HEK293 (cell line): ENCODE results near the gene MYO1F.
A peak's percentile ranks its signal among the peaks of the same experiment; 100 is the strongest.

Source experiments
- EGR2 ChIP-seq: fragments of 450-650 bp; formaldehyde crosslinking; IDR thresholded peaks from 2 replicates; pipeline ENCODE4 v1.5.1; 2016; ENCODE audit warnings: low read depth, missing biosample characterization, missing genetic modification characterization
- KLF1 ChIP-seq: fragments of 450-650 bp; formaldehyde crosslinking; IDR thresholded peaks from 2 replicates; pipeline ENCODE4 v1.5.1; 2016; ENCODE audit warnings: missing biosample characterization, missing genetic modification characterization
- MZF1 ChIP-seq: fragments of 450-650 bp; formaldehyde crosslinking; IDR thresholded peaks from 2 replicates; pipeline ENCODE4 v1.5.1; 2017; ENCODE audit warnings: missing biosample characterization, missing genetic modification characterization, borderline replicate concordance
- PRDM10 ChIP-seq: fragments of 450-650 bp; formaldehyde crosslinking; IDR thresholded peaks from 2 replicates; pipeline ENCODE4 v1.5.1; 2016; ENCODE audit warnings: missing biosample characterization, missing genetic modification characterization
- SP3 ChIP-seq: fragments of 450-650 bp; formaldehyde crosslinking; IDR thresholded peaks from 2 replicates; pipeline ENCODE4 v1.5.1; 2016; ENCODE audit warnings: missing biosample characterization, missing genetic modification characterization
- TRIM28 ChIP-seq: IDR thresholded peaks from 2 replicates; pipeline ENCODE4 v1.6.1; 2011; ENCODE audit warnings: low read length, control low read depth, borderline replicate concordance
- ZBTB49 ChIP-seq: fragments of 450-650 bp; formaldehyde crosslinking; IDR thresholded peaks from 2 replicates; pipeline ENCODE4 v1.5.1; 2016; ENCODE audit warnings: missing biosample characterization, missing genetic modification characterization, low read depth
- ZNF121 ChIP-seq: fragments of 450-650 bp; formaldehyde crosslinking; IDR thresholded peaks from 2 replicates; pipeline ENCODE4 v1.5.1; 2016; ENCODE audit warnings: missing biosample characterization, missing genetic modification characterization
- ZNF133 ChIP-seq: fragments of 450-650 bp; formaldehyde crosslinking; IDR thresholded peaks from 2 replicates; pipeline ENCODE4 v1.5.1; 2016; ENCODE audit warnings: missing biosample characterization, missing genetic modification characterization
- ZNF202 ChIP-seq: fragments of 450-650 bp; formaldehyde crosslinking; IDR thresholded peaks from 2 replicates; pipeline ENCODE4 v1.5.1; 2016; ENCODE audit warnings: missing biosample characterization, missing genetic modification characterization, borderline replicate concordance
- ZNF24 ChIP-seq: fragments of 450-650 bp; formaldehyde crosslinking; IDR thresholded peaks from 2 replicates; pipeline ENCODE4 v1.5.1; 2016; ENCODE audit warnings: missing biosample characterization, missing genetic modification characterization
- ZNF248 ChIP-seq: fragments of 450-650 bp; formaldehyde crosslinking; IDR thresholded peaks from 2 replicates; pipeline ENCODE4 v1.5.1; 2017; ENCODE audit warnings: missing biosample characterization, missing genetic modification characterization
- ZNF26 ChIP-seq: fragments of 450-650 bp; formaldehyde crosslinking; IDR thresholded peaks from 2 replicates; pipeline ENCODE4 v1.5.1; 2016; ENCODE audit warnings: missing biosample characterization, missing genetic modification characterization
- ZNF266 ChIP-seq: fragments of 450-650 bp; formaldehyde crosslinking; IDR thresholded peaks from 2 replicates; pipeline ENCODE4 v1.5.1; 2016; ENCODE audit warnings: missing biosample characterization, missing genetic modification characterization, low read depth
- ZNF37A ChIP-seq: fragments of 450-650 bp; IDR thresholded peaks from 2 replicates; pipeline ENCODE4 v1.5.1; 2018; ENCODE audit warnings: missing biosample characterization, missing genetic modification characterization
- ZNF394 ChIP-seq: fragments of 450-650 bp; formaldehyde crosslinking; IDR thresholded peaks from 2 replicates; pipeline ENCODE4 v1.5.1; 2016; ENCODE audit warnings: missing biosample characterization, missing genetic modification characterization, mild to moderate bottlenecking, moderate library complexity, borderline replicate concordance
- ZNF433 ChIP-seq: fragments of 450-650 bp; formaldehyde crosslinking; IDR thresholded peaks from 2 replicates; pipeline ENCODE4 v1.5.1; 2016; ENCODE audit warnings: missing biosample characterization, missing genetic modification characterization, low read depth
- ZNF473 ChIP-seq: fragments of 450-650 bp; formaldehyde crosslinking; IDR thresholded peaks from 2 replicates; pipeline ENCODE4 v1.5.1; 2017; ENCODE audit warnings: missing biosample characterization, missing genetic modification characterization
- ZNF510 ChIP-seq: fragments of 450-650 bp; formaldehyde crosslinking; IDR thresholded peaks from 2 replicates; pipeline ENCODE4 v1.5.1; 2018; ENCODE audit warnings: mild to moderate bottlenecking, missing genetic modification characterization, missing biosample characterization; ENCODE audit not compliant: insufficient replicate concordance
- ZNF521 ChIP-seq: fragments of 450-650 bp; formaldehyde crosslinking; IDR thresholded peaks from 2 replicates; pipeline ENCODE4 v1.5.1; 2017; ENCODE audit warnings: missing biosample characterization, mild to moderate bottlenecking, missing genetic modification characterization
- ZNF580 ChIP-seq: fragments of 450-650 bp; formaldehyde crosslinking; IDR thresholded peaks from 2 replicates; pipeline ENCODE4 v1.5.1; 2016; ENCODE audit warnings: missing biosample characterization, missing genetic modification characterization
- ZNF654 ChIP-seq: fragments of 450-650 bp; formaldehyde crosslinking; IDR thresholded peaks from 2 replicates; pipeline ENCODE4 v1.5.1; 2016; ENCODE audit warnings: low read depth, missing biosample characterization, missing genetic modification characterization
- ZNF670 ChIP-seq: fragments of 450-650 bp; formaldehyde crosslinking; IDR thresholded peaks from 2 replicates; pipeline ENCODE4 v1.5.1; 2016; ENCODE audit warnings: missing biosample characterization, missing genetic modification characterization, low read depth
- ZNF701 ChIP-seq: fragments of 450-650 bp; formaldehyde crosslinking; IDR thresholded peaks from 2 replicates; pipeline ENCODE4 v1.5.1; 2016; ENCODE audit warnings: missing biosample characterization, missing genetic modification characterization
- ZNF747 ChIP-seq: fragments of 450-650 bp; formaldehyde crosslinking; IDR thresholded peaks from 2 replicates; pipeline ENCODE4 v1.5.1; 2016; ENCODE audit warnings: missing biosample characterization, missing genetic modification characterization
- ZNF843 ChIP-seq: fragments of 450-650 bp; formaldehyde crosslinking; IDR thresholded peaks from 2 replicates; pipeline ENCODE4 v1.5.1; 2016; ENCODE audit warnings: missing biosample characterization, missing genetic modification characterization
- ZSCAN5A ChIP-seq: fragments of 450-650 bp; formaldehyde crosslinking; IDR thresholded peaks from 2 replicates; pipeline ENCODE4 v1.5.1; 2016; ENCODE audit warnings: missing biosample characterization, missing genetic modification characterization

The MYO1F gene

GRCh38 chr19:8592231-8593009 is 15.2 kb upstream of the MYO1F start (continued):
- TF ChIP-seq ZNF670 (tag by site-specific recombination): no peak
- TF ChIP-seq ZNF121 (tag by site-specific recombination): no peak
- TF ChIP-seq MZF1: no peak
- TF ChIP-seq ZNF521 (tag by site-specific recombination): no peak
- no peak for TF ChIP-seq ZNF843 (tag by site-specific recombination)
- no peak for TF ChIP-seq ZNF24 (tag by site-specific recombination)
- no peak for TF ChIP-seq ZBTB49 (tag by site-specific recombination)
- TF ChIP-seq ZNF202 (tag by site-specific recombination): no peak
- no peak for TF ChIP-seq TRIM28
- TF ChIP-seq ZSCAN5A: no peak
- TF ChIP-seq ZNF510 (tag by site-specific recombination): no peak
- TF ChIP-seq ZNF133 (tag by site-specific recombination): no peak
- TF ChIP-seq ZNF26 (tag by site-specific recombination): no peak
- TF ChIP-seq ZNF37A: no peak
- TF ChIP-seq ZNF248 (tag by site-specific recombination): no peak
- TF ChIP-seq ZNF266: no peak
- peak; percentile 99 for TF ChIP-seq SP3 (tag by site-specific recombination)
- TF ChIP-seq EGR2 (tag by site-specific recombination): peak; percentile 64; the same call in 1 of the 2 replicates
- TF ChIP-seq ZNF654 (tag by site-specific recombination): no peak
- peak; percentile 97 for TF ChIP-seq KLF1 (tag by site-specific recombination)
- TF ChIP-seq ZNF701 (tag by site-specific recombination): no peak
- peak; percentile 62 for TF ChIP-seq PRDM10
- TF ChIP-seq ZNF747 (tag by site-specific recombination): no peak
- no peak for TF ChIP-seq ZNF394 (tag by site-specific recombination)
- TF ChIP-seq ZNF433 (tag by site-specific recombination): no peak
- no peak for TF ChIP-seq ZNF580 (tag by site-specific recombination)
- TF ChIP-seq ZNF473 (tag by site-specific recombination): no peak
